HG02970 (cell line): ENCODE measurements around the gene KIF5C.

Experiments
- ATAC-seq: cut with Tn5 transposase; IDR thresholded peaks from one replicate; pipeline ENCODE4 v1.9.1; 2021; ENCODE audit warnings: mild to moderate bottlenecking, moderate library complexity, moderate number of reproducible peaks; ENCODE audit not compliant: unreplicated experiment, low FRiP score

Gene KIF5C

GRCh38 chr2:149036507-149037293 lies 161.7 kb downstream of the KIF5C start:
- ATAC-seq: no peak

GRCh38 chr2:149037851-149038250 lies 162.8 kb downstream of the KIF5C start:
- no peak for ATAC-seq

DNA sequence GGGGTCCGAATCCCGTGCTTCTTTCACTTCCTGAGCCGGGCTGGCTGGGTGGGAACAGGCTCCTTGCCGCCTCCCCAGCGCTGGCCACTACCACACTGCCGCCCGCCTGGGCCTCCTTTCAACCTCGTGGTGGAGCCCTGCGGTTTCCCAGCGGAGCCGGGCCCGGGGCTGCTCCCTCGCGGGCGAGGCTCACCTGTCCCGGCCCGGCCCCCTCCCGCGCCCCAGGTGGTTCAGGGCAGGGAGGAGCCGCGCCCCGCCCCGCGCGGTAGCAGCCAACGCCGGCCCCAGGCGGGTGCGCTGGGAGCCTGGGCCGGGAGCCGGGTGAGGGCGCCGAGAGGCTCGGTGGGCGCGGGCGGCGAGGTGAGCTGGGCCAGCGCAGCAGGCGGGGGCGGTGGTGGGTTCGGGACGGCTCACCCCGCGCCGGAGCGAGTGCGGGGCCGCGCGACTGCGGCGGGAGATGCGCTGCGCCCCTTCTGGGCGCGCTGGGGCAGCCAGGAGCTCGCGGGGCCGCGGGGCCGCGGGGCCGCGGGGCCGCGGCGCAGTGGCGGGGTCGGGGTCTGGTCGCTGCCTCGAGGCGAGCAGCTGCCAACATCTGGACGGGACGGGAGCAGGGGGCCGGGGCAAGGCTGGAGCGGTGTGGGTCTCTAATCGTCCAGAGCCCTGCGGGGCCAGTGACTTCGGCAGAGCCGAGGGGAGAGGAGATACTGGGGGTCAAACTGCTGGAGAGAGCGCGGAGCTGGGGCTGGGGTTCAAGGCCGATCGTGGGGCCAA lies 163.6 kb downstream of the KIF5C start, which contains the start of gene LYPD6B:
Gene LYPD6B, plus strand, starts transcription at position 258 of the 771 bp plus-strand sequence. CDS start 92,250 bp downstream, outside the sequence.
- ATAC-seq: no peak

GRCh38 chr2:149039213-149039724 lies 164.2 kb downstream of the KIF5C start:
- ATAC-seq: no peak

GRCh38 chr2:149040451-149040850 lies 165.4 kb downstream of the KIF5C start:
- no peak for ATAC-seq

DNA sequence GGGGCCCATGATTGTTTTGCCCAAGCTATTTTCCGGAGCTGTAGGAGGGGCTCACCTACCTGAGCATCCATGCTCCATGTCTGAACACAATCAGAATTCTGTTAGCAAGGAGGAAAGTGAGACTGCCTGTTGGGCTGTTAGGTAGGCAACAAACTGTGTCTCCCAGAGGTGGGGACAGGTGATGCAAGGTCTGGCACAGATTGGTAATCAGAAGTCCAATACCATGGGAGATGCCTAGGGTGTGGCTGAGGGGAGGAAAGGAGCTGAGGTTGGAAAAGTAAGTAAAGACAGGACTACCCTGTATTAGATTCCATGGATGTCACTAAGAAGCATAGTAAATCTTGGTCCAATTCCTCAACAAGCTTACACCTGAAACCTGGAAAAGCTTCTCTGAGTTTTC lies 166.5 kb downstream of the KIF5C start:
- ATAC-seq: no peak

DNA sequence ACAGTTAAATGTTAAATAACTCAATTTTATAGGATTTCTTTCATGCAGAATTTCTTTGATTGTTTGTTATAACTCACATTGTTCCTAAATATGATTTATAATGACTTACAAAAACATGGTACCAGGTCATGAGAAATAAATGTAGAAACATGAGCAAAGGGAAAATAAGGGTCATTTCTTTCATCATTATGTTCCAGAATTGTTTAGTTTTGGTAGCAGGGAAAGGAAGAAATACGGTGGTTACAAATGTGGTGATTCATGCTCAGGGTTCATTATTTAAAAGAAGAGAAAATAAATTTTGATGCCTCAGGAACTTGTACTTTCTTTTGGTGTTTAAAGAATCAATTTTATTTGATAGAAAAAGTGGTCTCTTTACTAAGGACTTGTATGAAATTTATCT lies 167.9 kb downstream of the KIF5C start:
- no peak for ATAC-seq

GRCh38 chr2:149044500-149044899 lies 169.5 kb downstream of the KIF5C start:
- no peak for ATAC-seq

GRCh38 chr2:149047118-149047517 lies 172.1 kb downstream of the KIF5C start:
- ATAC-seq: no peak

DNA sequence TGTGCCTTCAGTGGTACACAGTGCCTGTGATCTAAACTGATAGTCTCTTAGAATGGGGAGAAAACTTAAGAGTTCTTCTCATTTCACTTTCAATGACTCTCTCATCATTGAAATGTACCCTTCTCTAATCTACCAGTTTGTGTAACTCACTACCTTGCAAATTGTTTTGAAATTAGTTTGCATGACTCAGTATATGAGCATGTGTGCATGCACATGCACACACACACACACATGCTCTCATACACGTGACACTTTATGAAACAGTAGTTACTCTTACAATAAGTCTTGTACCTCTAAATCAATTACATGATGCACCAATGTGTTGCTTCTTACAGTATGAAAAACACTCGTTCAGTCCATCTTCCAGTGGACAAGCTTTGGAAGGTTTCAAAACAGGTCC lies 174.1 kb downstream of the KIF5C start:
- no peak for ATAC-seq

DNA sequence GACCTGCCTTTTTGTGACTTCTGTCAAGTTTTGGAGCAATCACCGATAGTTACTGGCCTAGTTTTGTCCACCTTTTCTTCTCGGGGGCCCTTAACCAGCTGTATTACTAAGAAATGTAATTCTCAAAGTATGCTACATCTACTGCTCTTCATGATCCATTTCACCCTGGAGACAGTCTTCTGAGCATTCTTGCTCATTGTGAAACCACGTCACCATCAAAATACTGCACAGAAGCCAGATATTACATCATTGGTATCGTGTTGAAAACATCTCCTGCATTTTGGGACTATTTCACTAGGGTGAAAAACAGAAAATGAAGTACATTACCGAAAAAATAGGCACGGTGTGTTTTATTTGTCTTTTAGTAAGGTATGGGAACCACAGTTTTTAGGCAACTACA lies 175.2 kb downstream of the KIF5C start:
- no peak for ATAC-seq

- ATAC-seq: no peak
These were observed 180.7 kb downstream of the KIF5C start for GRCh38 chr2:149055751-149056150.

- no peak for ATAC-seq
These were observed 181.7 kb downstream of the KIF5C start for GRCh38 chr2:149056541-149057255.

- ATAC-seq: no peak
These were observed 182.4 kb downstream of the KIF5C start for GRCh38 chr2:149057401-149057800.

GRCh38 chr2:149058936-149059335 lies 183.9 kb downstream of the KIF5C start:
- ATAC-seq: no peak

- no peak for ATAC-seq
These were observed 184.8 kb downstream of the KIF5C start for GRCh38 chr2:149059822-149060221.

- no peak for ATAC-seq
These were observed 186.2 kb downstream of the KIF5C start for GRCh38 chr2:149061133-149061745.

GRCh38 chr2:149062531-149062930 lies 187.5 kb downstream of the KIF5C start:
- no peak for ATAC-seq

GRCh38 chr2:149063177-149063576 lies 188.2 kb downstream of the KIF5C start:
- no peak for ATAC-seq

DNA sequence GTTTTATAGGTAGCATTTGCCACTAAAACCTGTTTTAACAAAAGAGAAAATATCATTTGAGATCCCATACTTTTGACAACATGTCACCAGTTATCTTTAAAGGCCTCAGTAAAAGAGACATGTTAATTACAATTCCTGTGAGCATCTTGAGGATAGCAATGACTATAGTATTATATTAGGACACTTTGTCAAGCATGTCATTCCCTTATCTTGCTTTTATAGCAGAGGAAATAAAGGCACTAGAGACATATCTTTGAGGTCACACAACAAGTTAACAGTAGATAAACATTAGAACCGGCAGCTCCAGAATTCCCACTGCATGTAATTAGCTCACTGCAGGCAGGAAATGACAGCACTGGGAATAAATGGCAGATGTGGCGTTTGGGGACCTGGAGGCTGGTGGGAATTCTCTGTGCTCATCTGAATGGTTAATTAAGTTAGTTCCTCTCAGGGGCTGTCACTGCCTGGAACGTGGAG lies 189.4 kb downstream of the KIF5C start:
- ATAC-seq: no peak
